Measurements from ENCODE around the gene SMAD2. TPM values are rescaled to one million over a fixed set of nuclear protein-coding genes. Genes with fewer than 3 reads are reported as not detected.
A peak's percentile ranks its signal among the peaks of the same experiment; 100 is the strongest.

The SMAD2 gene
- polyA plus RNA-seq, 1 donor (not counting 4 experiments of a cell fraction or from before 2014, with no cell fraction given): 87.1 TPM

GRCh38 chr18:47912343-47912742 lies 18.1 kb downstream of the SMAD2 start:
- peak; percentile 81 for FAIRE-seq
- dilution Hi-C loops (cut with MboI; ENCODE audit: extremely low pct_ligation_motif_present, low sequenced_read_pairs): no loop called here
- H3K27ac ChIP-seq (ENCODE audit: control insufficient read depth, insufficient read depth, low read length): peak overlapping the region; percentile 31
- no peak overlapping the region for H3K9ac ChIP-seq (ENCODE audit: control insufficient read depth, extremely low read depth, insufficient read depth, low read length)
- H2AFZ ChIP-seq (ENCODE audit: control insufficient read depth, low read length): no peak overlapping the region
- peaks cover 11% of the 10 kb centered on the region for H4K20me1 ChIP-seq (ENCODE audit: control insufficient read depth, extremely low read depth, insufficient read depth, low read length)
- peaks cover under 1 to 11% of the 10 kb centered on the region in 2 experiments for H3K36me3 ChIP-seq (ENCODE audit: control insufficient read depth in 2 of 2, extremely low read depth in 1 of 2, insufficient read depth in 2 of 2, low read length in 2 of 2)
- no peaks in the 10 kb centered on the region for H3K27me3 ChIP-seq (ENCODE audit: control insufficient read depth, extremely low read depth, insufficient read depth, low read length)
- H3K4me2 ChIP-seq (ENCODE audit: control insufficient read depth, extremely low read depth, insufficient read depth, low read depth, low read length): peak overlapping the region; percentile 24
- H3K79me2 ChIP-seq (ENCODE audit: control insufficient read depth, insufficient read depth, low read length): peaks cover 93% of the 10 kb centered on the region
- peaks cover 27% of the 10 kb centered on the region for H3K4me1 ChIP-seq (ENCODE audit: control insufficient read depth, extremely low read depth, insufficient read depth, low read length)
- H3K4me3 ChIP-seq (ENCODE audit: control insufficient read depth in 2 of 3, extremely low read depth in 1 of 3, insufficient read depth in 2 of 3, low read depth in 1 of 3, low read length in 3 of 3): no peak overlapping the region
- TF ChIP-seq CTCF (optimal IDR thresholded peaks at IDR 0.05 in 1 of 3, IDR thresholded peaks at IDR 0.05 in 1 of 3, conservative IDR thresholded peaks at IDR 0.05 in 1 of 3; ENCODE audit: extremely low read depth in 1 of 3, insufficient read depth in 2 of 3, low read length in 3 of 3): no peak
- no peak for TF ChIP-seq EZH2 (IDR thresholded peaks at IDR 0.05; ENCODE audit: low read length)
- peaks cover 2% of the 10 kb centered on the region for H3K9me1 ChIP-seq (ENCODE audit: control insufficient read depth, extremely low read depth, insufficient read depth, low read length)
- DNase-seq (ENCODE audit: low read depth, low spot score): no peak
- no peaks in the 10 kb centered on the region for H3K9me3 ChIP-seq (ENCODE audit: control insufficient read depth, low read depth, low read length)

- no peaks in the 10 kb centered on the region for H3K27me3 ChIP-seq (ENCODE audit: control insufficient read depth, extremely low read depth, insufficient read depth, low read length)
- peak overlapping the region; percentile 31 for H3K27ac ChIP-seq (ENCODE audit: control insufficient read depth, insufficient read depth, low read length)
- peaks cover 1 to 11% of the 10 kb centered on the region in 2 experiments for H3K36me3 ChIP-seq (ENCODE audit: control insufficient read depth in 2 of 2, extremely low read depth in 1 of 2, insufficient read depth in 2 of 2, low read length in 2 of 2)
- dilution Hi-C loops (cut with MboI; ENCODE audit: extremely low pct_ligation_motif_present, low sequenced_read_pairs): no loop called here
- no peak overlapping the region for H3K4me3 ChIP-seq (ENCODE audit: control insufficient read depth in 2 of 3, extremely low read depth in 1 of 3, insufficient read depth in 2 of 3, low read depth in 1 of 3, low read length in 3 of 3)
- H2AFZ ChIP-seq (ENCODE audit: control insufficient read depth, low read length): no peak overlapping the region
- peaks cover 11% of the 10 kb centered on the region for H4K20me1 ChIP-seq (ENCODE audit: control insufficient read depth, extremely low read depth, insufficient read depth, low read length)
- H3K4me2 ChIP-seq (ENCODE audit: control insufficient read depth, extremely low read depth, insufficient read depth, low read depth, low read length): no peak overlapping the region
- peaks cover 27% of the 10 kb centered on the region for H3K4me1 ChIP-seq (ENCODE audit: control insufficient read depth, extremely low read depth, insufficient read depth, low read length)
- TF ChIP-seq EZH2 (IDR thresholded peaks at IDR 0.05; ENCODE audit: low read length) (no peak), CTCF (optimal IDR thresholded peaks at IDR 0.05 in 1 of 3, IDR thresholded peaks at IDR 0.05 in 1 of 3, conservative IDR thresholded peaks at IDR 0.05 in 1 of 3; ENCODE audit: extremely low read depth in 1 of 3, insufficient read depth in 2 of 3, low read length in 3 of 3) (no peak)
- H3K9me3 ChIP-seq (ENCODE audit: control insufficient read depth, low read depth, low read length): no peaks in the 10 kb centered on the region
- H3K79me2 ChIP-seq (ENCODE audit: control insufficient read depth, insufficient read depth, low read length): peaks cover 93% of the 10 kb centered on the region
- peaks cover 2% of the 10 kb centered on the region for H3K9me1 ChIP-seq (ENCODE audit: control insufficient read depth, extremely low read depth, insufficient read depth, low read length)
- H3K9ac ChIP-seq (ENCODE audit: control insufficient read depth, extremely low read depth, insufficient read depth, low read length): no peak overlapping the region
- FAIRE-seq (no peak), DNase-seq (ENCODE audit: low read depth, low spot score) (no peak)
Measured at GRCh38 chr18:47911877-47912276, 18.6 kb downstream of the SMAD2 start.
